ENCODE results near the gene NUDT19. TPM values are rescaled to one million over a fixed set of nuclear protein-coding genes. Genes with fewer than 3 reads are reported as not detected.

Gene NUDT19
- total and polyA plus RNA-seq, 5 experiments from 2014 or later: 2.5 to 11.5 (median 2.7) TPM

- H3K4me1 Mint-ChIP-seq: peaks cover 5 to 22% (median 10%) of the 10 kb centered on the region in 4 donors
- peak overlapping the region in 1 of 10 donors; percentile 48 for H3K4me3 Mint-ChIP-seq
- ATAC-seq (no peak), DNase-seq (no peak)
- peak overlapping the region in 1 of 10 donors; percentile 51 for H3K27ac Mint-ChIP-seq
- H3K9me3 Mint-ChIP-seq: no peaks in the 10 kb centered on the region
- peaks cover 11 to 37% (median 15%) of the 10 kb centered on the region in 5 donors for H3K27me3 Mint-ChIP-seq
- POLR2A ChIA-PET: no interaction called here
- H3K36me3 Mint-ChIP-seq: no peaks in the 10 kb centered on the region
Measured at GRCh38 chr19:32750441-32751055, 58.9 kb downstream of the NUDT19 start.

DNA sequence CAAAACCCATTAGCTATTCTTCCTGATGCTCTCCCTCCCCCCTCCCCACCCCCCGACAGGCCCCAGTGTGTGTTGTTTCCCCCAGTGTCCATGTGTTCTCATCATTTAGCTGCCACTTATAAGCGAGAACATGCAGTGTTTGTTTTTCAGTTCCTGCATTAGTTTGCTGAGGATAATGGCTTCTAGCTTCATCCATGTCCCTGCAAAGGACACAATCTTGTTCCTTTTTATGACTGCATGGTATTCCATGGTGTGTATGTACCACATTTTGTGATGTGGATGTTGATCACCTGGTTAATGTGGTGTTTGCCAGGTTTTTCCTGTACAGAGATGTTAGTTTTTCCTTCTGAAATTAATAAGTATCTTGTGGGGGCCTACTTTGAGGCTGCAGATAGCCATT is 59.4 kb downstream of the NUDT19 start:
- no peak overlapping the region for H3K27ac Mint-ChIP-seq
- DNase-seq: no peak
- POLR2A ChIA-PET: no interaction called here
- ATAC-seq: no peak
- no peak overlapping the region for H3K4me3 Mint-ChIP-seq
- H3K4me1 Mint-ChIP-seq: peaks cover 5 to 22% (median 10%) of the 10 kb centered on the region in 4 donors
- H3K27me3 Mint-ChIP-seq: peaks cover 11 to 38% (median 17%) of the 10 kb centered on the region in 5 donors
- H3K36me3 Mint-ChIP-seq: no peaks in the 10 kb centered on the region
- H3K9me3 Mint-ChIP-seq: no peaks in the 10 kb centered on the region

DNA sequence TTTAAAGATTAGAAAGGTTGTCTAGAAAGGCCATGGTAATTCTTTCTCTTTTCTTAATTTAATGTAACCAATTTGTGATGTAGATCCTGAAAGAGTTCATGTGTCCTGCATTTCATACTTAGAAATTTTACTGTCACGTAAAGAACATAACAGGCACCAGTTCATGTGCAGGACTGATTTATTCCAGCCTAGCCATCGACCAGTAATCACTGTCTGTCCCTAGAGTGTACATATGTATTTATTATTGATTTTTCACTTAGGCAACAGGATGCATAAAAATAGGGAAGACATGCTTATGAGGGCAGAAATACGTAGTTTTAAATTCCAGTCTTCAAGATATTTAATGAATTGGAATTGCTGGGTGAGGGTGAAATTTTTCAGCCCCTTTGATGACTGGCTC is 65.6 kb downstream of the NUDT19 start:
- ATAC-seq: no peak
- no peak overlapping the region for H3K4me3 Mint-ChIP-seq
- POLR2A ChIA-PET: no interaction called here
- peaks cover 0 to 10% (median 4%) of the 10 kb centered on the region in 9 donors for H3K9me3 Mint-ChIP-seq
- peaks cover 0 to 9% (median 7%) of the 10 kb centered on the region in 3 donors for H3K36me3 Mint-ChIP-seq
- no peaks in the 10 kb centered on the region for H3K4me1 Mint-ChIP-seq
- peaks cover 19 to 36% (median 26%) of the 10 kb centered on the region in 5 donors for H3K27me3 Mint-ChIP-seq
- no peak overlapping the region for H3K27ac Mint-ChIP-seq
- DNase-seq: no peak

Other genes with a start within 250 kb of the NUDT19 start
- 10 to 100 TPM; 58.9 to 60.7 TPM for gene PDCD5, start 110.6 kb upstream of the NUDT19 start, total RNA-seq
- gene PDCD5, start 110.6 kb upstream of the NUDT19 start, polyA plus RNA-seq: 100 to 1,000 TPM in 2 of 3 donors, 10 to 100 TPM in 1; 99.5 to 117 (median 109) TPM
- 10 to 100 TPM; 34.1 to 34.2 TPM for gene ANKRD27, start 16.6 kb upstream of the NUDT19 start, total RNA-seq
- gene ANKRD27, start 16.6 kb upstream of the NUDT19 start, polyA plus RNA-seq: 10 to 100 TPM in 2 of 3 donors, 1 to 10 TPM in 1; 9.0 to 17.1 (median 12.1) TPM
- under 1 TPM; 0.16 to 0.36 TPM for gene RGS9BP, start 16.0 kb upstream of the NUDT19 start, total RNA-seq
- gene RGS9BP, start 16.0 kb upstream of the NUDT19 start, polyA plus RNA-seq: under 1 TPM; 0.19 to 0.23 (median 0.20) TPM
- gene TDRD12, start 27.9 kb downstream of the NUDT19 start, total RNA-seq: under 1 TPM; 0.60 to 0.70 TPM
- under 1 TPM; 0.06 to 0.18 (median 0.13) TPM for gene TDRD12, start 27.9 kb downstream of the NUDT19 start, polyA plus RNA-seq
- gene SLC7A9, start 177.9 kb downstream of the NUDT19 start, total RNA-seq: 1 to 10 TPM in 1 of 2 experiments, under 1 TPM in 1; 0.93 to 1.5 TPM
- gene SLC7A9, start 177.9 kb downstream of the NUDT19 start, polyA plus RNA-seq: not detected

Data from naive thymus-derived CD8-positive, alpha-beta T cell (primary cell).